Mucosa of descending colon (tissue), 3 donors: ENCODE results near the gene FLNB. TPM values are rescaled to one million over a fixed set of nuclear protein-coding genes. Genes with fewer than 3 reads are reported as not detected.
A peak's percentile ranks its signal among the peaks of the same experiment; 100 is the strongest.

Experiments
- ATAC-seq: fragments of 200-7000 bp; cut with Tn5 transposase; one replicate; pipeline ENCODE4 v1.9.1; 2020; ENCODE audit warnings: mild to moderate bottlenecking, moderate library complexity
- DNase-seq, 3 donors: peaks; one replicate each; pipeline ENCODE4 v3.0.0-alpha.2; 2020
- H3K36me3 ChIP-seq: fragments of 200-600 bp; one replicate; pipeline ENCODE4 v1.8.0; 2021; ENCODE audit warnings: low read depth, mild to moderate bottlenecking
- H3K4me1 ChIP-seq: fragments of 200-600 bp; one replicate; pipeline ENCODE4 v1.8.0; 2021; ENCODE audit warnings: low read depth, mild to moderate bottlenecking
- H3K4me3 ChIP-seq: fragments of 200-600 bp; one replicate; pipeline ENCODE4 v1.8.0; 2021; ENCODE audit warnings: mild to moderate bottlenecking
- H3K9me3 ChIP-seq: fragments of 200-600 bp; one replicate; pipeline ENCODE4 v1.8.0; 2021; ENCODE audit warnings: mild to moderate bottlenecking
- intact Hi-C, 2 donors: fragments of 100-400 bp; cut with DNase I in 1 of 2; cut with micrococcal nuclease in 1 of 2; formaldehyde crosslinking; loops; one replicate each; pipeline versions ENCODE4 v1.11.0 to v1.11.1; 2022; cut with DNase I, micrococcal nuclease
- total RNA-seq, 3 donors: library from RNA; stranded (reverse); fragmentation: NEBNext Ultra II Directional in 2 of 3; extraction: Animal tissue kit (Norgen Biotek cat#: 25700) in 2 of 3; gene quantifications; one replicate each; pipeline versions ENCODE4 v1.2.1 to v1.2.4, GENCODE V29; 2021 to 2023
- TF ChIP-seq, protein P1 (sequence below): fragments of 200-600 bp; IDR thresholded peaks from one replicate; pipeline ENCODE4 v1.8.0; 2022; ENCODE audit warnings: antibody characterized with exemption, mild to moderate bottlenecking
- donor health status: DM: no; HTN: no; CAD: no; lungs with moderate emphysema.
- donor health status: DM: no; HTN: no; CAD: no.
- donor health status: DM: no; HTN: yes; CAD: no.

FLNB gene
- total RNA-seq, 3 donors from 2014 or later: 256 to 555 (median 357) TPM

DNA sequence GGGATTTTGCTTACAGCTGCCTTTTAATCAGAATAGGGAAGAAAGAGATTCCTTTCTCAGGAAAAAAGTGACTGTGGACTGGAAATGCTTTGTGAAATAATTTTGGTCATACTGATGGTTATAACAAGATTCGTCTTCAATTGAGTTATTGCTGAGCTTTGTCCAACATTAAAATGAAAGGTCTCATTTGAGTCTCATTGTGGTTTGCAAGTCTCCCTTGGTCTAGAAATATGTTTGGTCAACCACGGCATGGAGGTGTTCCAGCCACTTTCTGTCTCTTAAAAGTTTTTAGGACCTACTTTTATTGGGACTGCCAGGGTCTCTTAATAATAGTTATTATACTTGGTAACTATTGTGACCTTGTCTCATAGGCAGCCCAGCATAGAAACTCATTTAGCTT, 15.3 kb downstream of the FLNB start:
- H3K36me3 ChIP-seq: no peaks in the 10 kb centered on the region
- DNase-seq (no peak), ATAC-seq (no peak)
- no peaks in the 10 kb centered on the region for H3K9me3 ChIP-seq
- intact Hi-C loops: no loop called here
- no peak overlapping the region for H3K4me3 ChIP-seq
- TF ChIP-seq, protein P1, sequence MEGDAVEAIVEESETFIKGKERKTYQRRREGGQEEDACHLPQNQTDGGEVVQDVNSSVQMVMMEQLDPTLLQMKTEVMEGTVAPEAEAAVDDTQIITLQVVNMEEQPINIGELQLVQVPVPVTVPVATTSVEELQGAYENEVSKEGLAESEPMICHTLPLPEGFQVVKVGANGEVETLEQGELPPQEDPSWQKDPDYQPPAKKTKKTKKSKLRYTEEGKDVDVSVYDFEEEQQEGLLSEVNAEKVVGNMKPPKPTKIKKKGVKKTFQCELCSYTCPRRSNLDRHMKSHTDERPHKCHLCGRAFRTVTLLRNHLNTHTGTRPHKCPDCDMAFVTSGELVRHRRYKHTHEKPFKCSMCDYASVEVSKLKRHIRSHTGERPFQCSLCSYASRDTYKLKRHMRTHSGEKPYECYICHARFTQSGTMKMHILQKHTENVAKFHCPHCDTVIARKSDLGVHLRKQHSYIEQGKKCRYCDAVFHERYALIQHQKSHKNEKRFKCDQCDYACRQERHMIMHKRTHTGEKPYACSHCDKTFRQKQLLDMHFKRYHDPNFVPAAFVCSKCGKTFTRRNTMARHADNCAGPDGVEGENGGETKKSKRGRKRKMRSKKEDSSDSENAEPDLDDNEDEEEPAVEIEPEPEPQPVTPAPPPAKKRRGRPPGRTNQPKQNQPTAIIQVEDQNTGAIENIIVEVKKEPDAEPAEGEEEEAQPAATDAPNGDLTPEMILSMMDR: no peak
- H3K4me1 ChIP-seq: peaks cover 58% of the 10 kb centered on the region

DNA sequence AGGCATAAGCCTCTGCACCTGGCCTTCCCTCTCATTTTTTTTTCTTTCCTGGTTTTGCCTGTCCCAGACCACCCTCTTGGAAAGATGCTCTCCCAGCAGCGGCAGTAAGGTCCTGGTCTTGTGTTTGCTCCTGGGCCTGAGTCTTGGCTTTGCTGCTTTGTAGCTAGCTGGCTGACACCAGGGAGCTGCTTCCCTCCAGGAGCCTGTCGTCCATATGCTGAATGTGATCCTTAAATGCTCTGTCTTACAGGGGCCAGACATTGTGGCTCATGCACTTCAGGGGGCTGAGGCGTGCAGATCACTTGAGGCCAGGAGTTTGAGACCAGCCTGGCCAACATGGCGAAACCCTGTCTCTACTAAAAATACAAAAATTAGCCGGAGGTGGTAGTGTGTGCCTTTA, 17.2 kb downstream of the FLNB start:
- DNase-seq: no peak
- ATAC-seq: no peak
- H3K9me3 ChIP-seq: no peaks in the 10 kb centered on the region
- H3K4me1 ChIP-seq: peaks cover 46% of the 10 kb centered on the region
- no peak overlapping the region for H3K4me3 ChIP-seq
- no peaks in the 10 kb centered on the region for H3K36me3 ChIP-seq
- TF ChIP-seq, protein P1: no peak
- intact Hi-C loops: no loop called here

DNA sequence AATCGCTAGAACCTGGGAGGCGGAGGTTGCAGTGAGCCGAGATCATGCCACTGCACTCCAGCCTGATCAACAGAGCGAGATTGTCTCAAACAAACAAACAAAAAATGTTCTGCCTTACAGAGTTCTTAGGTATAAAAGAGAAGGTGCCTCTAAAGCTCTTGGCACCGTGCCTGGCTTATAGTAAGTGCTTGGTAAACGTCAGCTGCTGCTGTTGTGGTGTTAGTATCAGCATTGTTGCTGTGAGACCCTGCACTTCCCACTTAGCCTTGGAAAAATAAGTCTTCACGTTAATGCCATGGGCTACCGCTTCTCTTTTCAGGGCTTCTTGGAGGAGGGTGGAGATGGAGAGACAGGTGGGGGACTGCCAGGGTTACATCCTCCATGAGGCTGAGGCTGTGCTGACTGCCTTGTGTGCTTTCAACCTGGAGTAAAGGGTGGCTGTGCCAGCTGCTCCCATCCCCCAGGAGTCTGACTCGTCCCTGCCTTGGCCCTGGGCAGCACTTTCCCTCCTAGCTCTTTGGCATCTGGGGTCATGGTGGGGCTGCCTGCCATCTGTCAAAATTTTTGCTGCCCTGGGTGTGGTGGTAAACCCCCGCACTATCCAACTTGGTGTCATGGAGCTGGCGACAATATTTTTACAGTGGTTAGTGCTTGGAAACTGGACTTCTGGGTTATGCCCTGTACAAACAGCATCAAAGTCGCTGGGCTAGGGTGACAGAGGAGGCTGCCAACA, 17.8 kb downstream of the FLNB start:
- ATAC-seq: peak; percentile 69
- TF ChIP-seq, protein P1: no peak
- Histone ChIP-seq H3K36me3 (no peaks in the 10 kb centered on the region), H3K4me3 (no peak overlapping the region), H3K9me3 (no peaks in the 10 kb centered on the region), H3K4me1 (peaks cover 40% of the 10 kb centered on the region)
- DNase-seq: peak in 1 of 3 donors; percentile 70
- intact Hi-C loops: no loop called here

DNA sequence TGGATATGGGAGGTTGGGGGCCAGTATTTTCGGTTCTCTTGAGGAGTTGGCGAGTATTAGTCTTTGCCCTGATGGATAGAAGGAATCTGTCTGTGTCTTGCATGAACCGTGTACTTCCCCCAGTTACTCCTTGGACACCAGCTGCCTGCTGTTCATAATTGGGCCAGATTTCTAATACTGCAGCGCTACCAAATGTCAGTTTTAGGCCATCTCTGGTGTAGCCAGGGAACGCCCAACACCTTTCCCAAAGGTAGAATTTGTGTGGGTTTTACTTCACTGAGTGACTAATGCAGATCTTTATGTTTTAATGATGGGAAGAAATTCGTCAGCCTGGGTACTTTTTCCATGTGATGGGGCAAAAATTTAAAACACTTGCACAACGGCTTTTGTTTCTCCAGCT, 18.4 kb downstream of the FLNB start:
- TF ChIP-seq, protein P1: no peak
- Histone ChIP-seq H3K4me1 (peaks cover 34% of the 10 kb centered on the region), H3K4me3 (no peak overlapping the region), H3K9me3 (no peaks in the 10 kb centered on the region), H3K36me3 (no peaks in the 10 kb centered on the region)
- ATAC-seq (peak; percentile 3), DNase-seq (no peak)
- intact Hi-C loops: no loop called here

DNA sequence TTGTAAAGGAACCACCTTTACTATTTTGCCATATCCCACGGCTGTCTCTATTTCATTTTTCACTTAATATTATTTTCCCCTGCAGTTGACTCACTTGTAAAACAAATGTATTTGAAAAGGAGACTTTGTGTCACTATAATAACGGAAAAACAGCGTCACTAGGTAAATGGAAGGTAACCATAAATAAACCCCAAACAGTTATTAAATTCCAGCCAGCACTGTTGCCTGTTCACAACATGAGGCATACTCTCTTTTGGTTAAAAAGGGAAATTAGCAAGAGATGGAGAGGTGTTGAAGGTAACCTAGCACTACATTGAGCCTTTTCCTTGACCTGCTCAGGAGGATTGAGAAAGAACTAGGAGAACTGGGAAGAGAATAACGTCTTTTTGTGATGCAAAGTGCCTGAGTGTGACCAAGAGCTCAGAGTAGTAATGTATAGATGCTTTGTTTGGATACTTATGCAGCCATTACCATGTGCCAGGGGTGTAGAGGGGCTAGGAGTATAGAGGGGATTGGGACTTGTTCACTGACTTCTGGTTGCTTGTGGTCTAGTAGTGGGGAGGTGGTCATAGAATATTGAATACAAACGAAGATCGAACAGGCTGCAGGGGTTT, 19.6 kb downstream of the FLNB start:
- H3K4me3 ChIP-seq: no peak overlapping the region
- intact Hi-C loops: no loop called here
- H3K36me3 ChIP-seq: no peaks in the 10 kb centered on the region
- peaks cover 34% of the 10 kb centered on the region for H3K4me1 ChIP-seq
- TF ChIP-seq, protein P1: no peak
- no peak for ATAC-seq
- no peaks in the 10 kb centered on the region for H3K9me3 ChIP-seq
- DNase-seq: no peak
